ENCODE results near the gene FBXO44.

The FBXO44 gene

GRCh38 chr1:11664336-11665065 lies 9.8 kb downstream of the FBXO44 start:
- Mint-ChIP-seq H3K36me3 (ENCODE audit: low read depth) (peaks cover 8% of the 10 kb centered on the region), H3K27me3 (no peaks in the 10 kb centered on the region), H3K27ac (peak overlapping the region; percentile 67), H3K9me3 (no peaks in the 10 kb centered on the region), H3K4me1 (ENCODE audit: low read depth) (peaks cover 11% of the 10 kb centered on the region), H3K4me3 (peak overlapping the region; percentile 74)

GRCh38 chr1:11668516-11668915 lies 13.8 kb downstream of the FBXO44 start:
- Mint-ChIP-seq H3K9me3 (no peaks in the 10 kb centered on the region), H3K36me3 (ENCODE audit: low read depth) (peaks cover 8% of the 10 kb centered on the region), H3K27ac (no peak overlapping the region), H3K27me3 (no peaks in the 10 kb centered on the region), H3K4me3 (no peak overlapping the region), H3K4me1 (ENCODE audit: low read depth) (peaks cover 11% of the 10 kb centered on the region)

GRCh38 chr1:11670747-11671146 lies 16.1 kb downstream of the FBXO44 start:
- no peak overlapping the region for H3K27ac Mint-ChIP-seq

GRCh38 chr1:11671205-11671543 lies 16.5 kb downstream of the FBXO44 start:
- Mint-ChIP-seq H3K9me3 (no peaks in the 10 kb centered on the region), H3K4me1 (ENCODE audit: low read depth) (peaks cover 8% of the 10 kb centered on the region), H3K4me3 (no peak overlapping the region), H3K27ac (no peak overlapping the region), H3K36me3 (ENCODE audit: low read depth) (peaks cover 14% of the 10 kb centered on the region), H3K27me3 (no peaks in the 10 kb centered on the region)

More at GRCh38 chr1:11670747-11671146, 16.1 kb downstream of the FBXO44 start:
- Mint-ChIP-seq H3K4me3 (no peak overlapping the region), H3K27me3 (no peaks in the 10 kb centered on the region), H3K36me3 (ENCODE audit: low read depth) (peaks cover 13% of the 10 kb centered on the region), H3K4me1 (ENCODE audit: low read depth) (peaks cover 9% of the 10 kb centered on the region), H3K9me3 (no peaks in the 10 kb centered on the region)

- H3K36me3 Mint-ChIP-seq (ENCODE audit: low read depth): peaks cover 14% of the 10 kb centered on the region
Measured at GRCh38 chr1:11671544-11672286, 17.0 kb downstream of the FBXO44 start.

GRCh38 chr1:11673089-11673769 lies 18.6 kb downstream of the FBXO44 start:
- Mint-ChIP-seq H3K27ac (no peak overlapping the region), H3K36me3 (ENCODE audit: low read depth) (peaks cover 14% of the 10 kb centered on the region), H3K4me1 (ENCODE audit: low read depth) (no peaks in the 10 kb centered on the region), H3K9me3 (no peaks in the 10 kb centered on the region), H3K4me3 (no peak overlapping the region), H3K27me3 (no peaks in the 10 kb centered on the region)

More at GRCh38 chr1:11671544-11672286, 17.0 kb downstream of the FBXO44 start:
- peaks cover 8% of the 10 kb centered on the region for H3K4me1 Mint-ChIP-seq (ENCODE audit: low read depth)
- H3K4me3 Mint-ChIP-seq: no peak overlapping the region
- H3K27me3 Mint-ChIP-seq: no peaks in the 10 kb centered on the region
- no peaks in the 10 kb centered on the region for H3K9me3 Mint-ChIP-seq
- no peak overlapping the region for H3K27ac Mint-ChIP-seq

GRCh38 chr1:11674488-11674887 lies 19.8 kb downstream of the FBXO44 start:
- peaks cover 18% of the 10 kb centered on the region for H3K36me3 Mint-ChIP-seq (ENCODE audit: low read depth)
- H3K27ac Mint-ChIP-seq: no peak overlapping the region
- H3K9me3 Mint-ChIP-seq: no peaks in the 10 kb centered on the region

GRCh38 chr1:11675325-11675724 lies 20.6 kb downstream of the FBXO44 start:
- Mint-ChIP-seq H3K27ac (no peak overlapping the region), H3K9me3 (no peaks in the 10 kb centered on the region), H3K4me3 (no peak overlapping the region), H3K27me3 (no peaks in the 10 kb centered on the region), H3K4me1 (ENCODE audit: low read depth) (peaks cover 15% of the 10 kb centered on the region), H3K36me3 (ENCODE audit: low read depth) (peaks cover 18% of the 10 kb centered on the region)

More at GRCh38 chr1:11674488-11674887, 19.8 kb downstream of the FBXO44 start:
- no peak overlapping the region for H3K4me3 Mint-ChIP-seq
- H3K27me3 Mint-ChIP-seq: no peaks in the 10 kb centered on the region
- peaks cover 8% of the 10 kb centered on the region for H3K4me1 Mint-ChIP-seq (ENCODE audit: low read depth)

- Mint-ChIP-seq H3K27me3 (no peaks in the 10 kb centered on the region), H3K9me3 (no peaks in the 10 kb centered on the region), H3K4me1 (ENCODE audit: low read depth) (peaks cover 19% of the 10 kb centered on the region), H3K4me3 (no peak overlapping the region), H3K36me3 (ENCODE audit: low read depth) (peaks cover 15% of the 10 kb centered on the region), H3K27ac (no peak overlapping the region)
Measured at GRCh38 chr1:11676386-11677103, 21.9 kb downstream of the FBXO44 start.

- Mint-ChIP-seq H3K9me3 (no peaks in the 10 kb centered on the region), H3K4me3 (no peak overlapping the region), H3K36me3 (ENCODE audit: low read depth) (peaks cover 11% of the 10 kb centered on the region), H3K27ac (no peak overlapping the region), H3K4me1 (ENCODE audit: low read depth) (peaks cover 25% of the 10 kb centered on the region), H3K27me3 (peaks cover 3% of the 10 kb centered on the region)
Measured at GRCh38 chr1:11678442-11678841, 23.8 kb downstream of the FBXO44 start.

GRCh38 chr1:11680270-11681070 lies 25.8 kb downstream of the FBXO44 start:
- Mint-ChIP-seq H3K4me1 (ENCODE audit: low read depth) (peaks cover 25% of the 10 kb centered on the region), H3K27me3 (peaks cover 3% of the 10 kb centered on the region), H3K36me3 (ENCODE audit: low read depth) (peaks cover 8% of the 10 kb centered on the region), H3K27ac (peak overlapping the region; percentile 65), H3K4me3 (peak overlapping the region; percentile 85), H3K9me3 (no peaks in the 10 kb centered on the region)

- peak within 1 kb of the TSS; percentile 85 for H3K4me3 Mint-ChIP-seq
- H3K4me1 Mint-ChIP-seq (ENCODE audit: low read depth): peaks cover 25% of the 10 kb centered on the region
- peaks cover 3% of the 10 kb centered on the region for H3K27me3 Mint-ChIP-seq
- no peaks in the 10 kb centered on the region for H3K9me3 Mint-ChIP-seq
- peaks cover 4% of the 10 kb centered on the region for H3K36me3 Mint-ChIP-seq (ENCODE audit: low read depth)
- peak within 1 kb of the TSS; percentile 78 for H3K27ac Mint-ChIP-seq
Measured at GRCh38 chr1:11681071-11681771, 26.5 kb downstream of the FBXO44 start, which contains the start of gene MAD2L2. Gene MAD2L2, minus strand, starts transcription at chr1:11681148. Its CDS starts 547 bp downstream, at chr1:11680601.

GRCh38 chr1:11682287-11682771 lies 27.7 kb downstream of the FBXO44 start:
- peaks cover 25% of the 10 kb centered on the region for H3K4me1 Mint-ChIP-seq (ENCODE audit: low read depth)
- peak overlapping the region; percentile 10 for H3K4me3 Mint-ChIP-seq
- H3K27me3 Mint-ChIP-seq: peaks cover 3% of the 10 kb centered on the region
- H3K36me3 Mint-ChIP-seq (ENCODE audit: low read depth): peaks cover 4% of the 10 kb centered on the region
- no peak overlapping the region for H3K27ac Mint-ChIP-seq
- H3K9me3 Mint-ChIP-seq: no peaks in the 10 kb centered on the region

All from stimulated activated naive CD8-positive, alpha-beta T cell treated with anti-CD3 and anti-CD28 coated beads, Interleukin-15, Interleukin-2, amounts not matched to agents 100 ng/mL and 50 ng/mL, for 24 hours (primary cell).